Activated T-helper 1 cell treated with anti-CD3 and anti-CD28 coated beads, Interleukin-2, amount 50 U/mL, for 16 hours (primary cell): ENCODE results near the gene SCGB1A1.

ENCODE experiments used
- DNase-seq, 2 donors: peaks; one replicate each; pipeline ENCODE4 v3.0.0-alpha.2; 2020; ENCODE audit warnings: low read depth in 1 of 2, low spot score in 1 of 2

SCGB1A1 gene

GRCh38 chr11:62398011-62398994, 20.5 kb upstream of the SCGB1A1 start:
- no peak for DNase-seq

GRCh38 chr11:62399172-62399877, 19.5 kb upstream of the SCGB1A1 start:
- DNase-seq = no peak

- DNase-seq = no peak
Measured at GRCh38 chr11:62399878-62400266, 19.0 kb upstream of the SCGB1A1 start.

DNA sequence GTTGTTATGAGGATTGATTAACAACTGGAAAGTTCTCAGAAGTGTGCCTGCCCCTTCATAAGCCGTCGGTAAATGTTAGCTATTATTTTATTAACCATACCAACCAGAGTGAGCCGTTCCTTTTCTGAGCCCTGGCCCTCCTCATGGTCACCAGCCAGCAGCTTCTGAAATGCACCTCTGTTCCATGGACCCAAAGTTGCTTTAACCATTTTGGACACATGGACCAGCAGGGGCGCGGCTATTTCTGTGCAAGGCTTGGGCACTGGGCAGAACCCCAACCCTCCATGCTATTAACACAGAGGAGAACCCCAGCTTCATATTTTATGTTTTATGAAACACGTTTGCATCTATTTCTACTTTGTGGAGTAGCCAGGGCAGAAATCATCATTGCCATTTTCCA, 18.6 kb upstream of the SCGB1A1 start:
- DNase-seq = no peak

- DNase-seq = no peak
Measured at GRCh38 chr11:62400760-62401159, 18.1 kb upstream of the SCGB1A1 start.

DNA sequence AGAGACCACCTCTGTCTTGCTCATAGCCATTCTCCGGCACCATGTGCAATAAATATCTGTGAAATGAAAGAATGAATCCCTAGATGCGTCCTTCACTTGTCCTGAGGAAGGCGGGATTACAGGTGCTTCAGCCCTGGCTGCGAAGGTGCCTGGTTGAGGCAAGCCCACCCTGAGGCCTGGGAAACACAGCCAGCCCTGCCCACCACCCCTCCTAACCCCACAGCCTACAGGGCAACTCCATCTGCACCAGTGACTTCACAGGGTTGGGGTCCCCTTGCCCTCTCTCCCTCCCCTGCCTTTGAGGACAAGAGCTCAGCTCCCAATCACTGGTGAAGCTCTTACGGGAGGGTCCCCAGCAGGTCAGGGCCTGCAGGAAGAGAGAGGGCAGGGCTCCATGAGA, 17.5 kb upstream of the SCGB1A1 start:
- no peak for DNase-seq

- DNase-seq = no peak
Measured at GRCh38 chr11:62401811-62402210, 17.0 kb upstream of the SCGB1A1 start.

DNA sequence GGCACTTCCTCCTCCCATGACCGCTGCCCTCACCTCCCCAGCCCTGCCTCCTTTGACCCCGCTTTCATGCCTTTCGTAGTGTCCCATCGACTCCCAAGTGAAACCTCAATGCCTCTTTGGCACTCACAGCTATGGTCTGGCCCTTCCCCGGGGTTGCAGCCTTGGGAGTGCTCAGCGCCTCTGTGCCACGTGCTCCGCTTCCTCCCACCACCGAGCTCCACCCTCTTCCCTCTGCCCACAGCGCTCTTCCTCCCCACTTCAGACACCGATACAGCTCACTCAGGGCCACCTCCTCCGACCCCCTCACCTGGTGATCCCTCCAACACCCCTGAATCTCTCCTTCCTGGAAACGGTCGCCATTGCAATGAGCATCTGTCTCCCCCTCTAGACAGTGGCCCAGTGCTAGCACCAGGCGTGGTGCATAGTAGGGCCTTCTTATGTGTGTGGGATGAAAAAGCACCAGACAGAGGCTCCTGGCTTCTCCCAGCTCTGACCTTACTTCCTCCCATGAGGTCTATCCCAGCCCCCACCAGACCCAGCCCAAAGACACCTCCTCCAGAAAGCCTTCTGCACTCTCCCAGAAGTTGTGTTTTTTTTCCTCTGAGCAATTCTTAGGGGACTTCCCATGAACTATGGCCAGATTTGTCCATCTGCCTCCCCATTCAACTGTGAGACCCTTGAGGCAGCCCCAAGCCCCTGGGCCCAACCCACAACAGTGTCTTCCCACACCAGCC, 16.4 kb upstream of the SCGB1A1 start:
- peak; percentile 8 to 32 for DNase-seq

- no peak for DNase-seq
Measured at GRCh38 chr11:62402960-62403730, 15.7 kb upstream of the SCGB1A1 start.

DNA sequence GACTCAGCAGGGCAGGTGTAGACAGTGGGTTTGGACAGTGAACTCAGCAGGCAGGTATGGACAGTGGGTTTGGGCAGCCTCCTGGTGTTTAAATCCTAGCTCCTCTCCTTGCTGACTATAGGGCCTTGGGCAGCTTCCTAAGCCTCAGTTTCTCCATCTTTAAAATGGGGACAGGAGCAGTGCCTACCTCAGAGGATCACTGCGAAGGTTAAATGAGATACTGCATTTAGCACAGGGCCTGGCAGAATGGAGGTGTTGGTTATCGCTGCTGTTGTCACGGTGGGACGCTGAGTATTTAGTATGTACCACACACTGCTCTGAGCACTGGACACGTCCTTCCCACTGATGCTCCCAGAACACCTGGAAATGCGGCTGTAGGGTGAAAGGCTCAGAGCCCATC, 14.4 kb upstream of the SCGB1A1 start:
- DNase-seq = no peak

- no peak for DNase-seq
Measured at GRCh38 chr11:62404901-62405300, 13.9 kb upstream of the SCGB1A1 start.

DNA sequence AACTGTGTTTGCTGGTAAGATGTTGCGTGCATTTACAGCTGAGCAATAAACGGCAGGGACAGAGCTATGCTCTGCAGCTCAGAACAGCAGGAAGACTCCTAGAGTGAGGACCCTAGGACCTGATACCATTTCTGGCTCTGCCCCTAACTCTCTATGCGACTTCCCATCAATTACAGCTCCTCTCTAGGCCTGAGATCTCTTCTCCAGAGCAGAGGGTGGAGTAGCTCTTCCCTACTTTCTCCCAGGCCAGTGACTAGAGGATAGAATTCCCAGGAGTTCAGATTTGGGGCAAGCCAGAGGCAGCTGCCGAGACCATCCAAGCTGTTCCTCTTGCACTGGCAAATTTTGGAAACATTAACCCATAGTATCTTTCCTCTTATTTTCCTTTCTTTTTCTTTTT, 12.8 kb upstream of the SCGB1A1 start:
- no peak for DNase-seq

GRCh38 chr11:62409831-62410230, 9.0 kb upstream of the SCGB1A1 start:
- DNase-seq = no peak

DNA sequence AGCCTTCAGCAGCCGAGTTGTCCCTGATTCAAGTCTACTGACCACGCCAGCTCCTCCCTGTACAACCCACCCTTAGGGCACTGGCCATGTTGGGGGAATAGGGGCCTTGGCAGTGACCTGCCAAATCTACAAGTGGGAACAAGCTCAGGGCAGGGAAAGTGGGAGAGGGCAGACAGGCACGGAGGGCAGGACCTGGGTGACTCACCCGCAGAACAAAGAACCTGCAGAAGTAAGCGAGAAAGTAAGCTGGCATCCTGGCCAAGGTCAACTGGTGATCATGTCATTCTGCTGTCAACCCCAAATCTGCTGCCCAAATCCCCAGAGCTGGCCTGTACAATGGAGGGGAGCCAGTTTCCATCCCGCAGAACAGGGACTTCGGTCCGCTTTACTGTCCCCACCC, 7.9 kb upstream of the SCGB1A1 start:
- DNase-seq = no peak

DNA sequence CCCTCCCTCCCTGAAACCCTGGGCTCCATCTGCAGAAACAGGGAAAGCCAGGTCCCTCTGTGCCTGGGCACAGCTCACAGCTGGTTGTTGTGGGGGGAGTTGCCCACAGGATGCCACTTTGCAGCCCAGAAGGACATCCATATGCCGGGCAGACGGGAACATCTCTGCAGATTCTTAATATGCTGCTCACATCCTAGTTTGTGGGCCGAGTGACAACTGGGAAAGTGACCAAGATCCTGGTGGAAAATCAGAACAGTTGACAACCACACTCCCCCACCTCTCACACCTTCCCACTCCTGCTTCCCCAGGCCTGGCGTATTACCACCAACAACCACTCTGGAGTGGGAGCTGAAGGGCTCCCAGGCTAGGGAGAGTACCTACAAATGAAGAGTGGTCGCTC, 7.3 kb upstream of the SCGB1A1 start:
- DNase-seq = no peak

- DNase-seq = no peak
Measured at GRCh38 chr11:62413060-62413696, 5.7 kb upstream of the SCGB1A1 start.

DNA sequence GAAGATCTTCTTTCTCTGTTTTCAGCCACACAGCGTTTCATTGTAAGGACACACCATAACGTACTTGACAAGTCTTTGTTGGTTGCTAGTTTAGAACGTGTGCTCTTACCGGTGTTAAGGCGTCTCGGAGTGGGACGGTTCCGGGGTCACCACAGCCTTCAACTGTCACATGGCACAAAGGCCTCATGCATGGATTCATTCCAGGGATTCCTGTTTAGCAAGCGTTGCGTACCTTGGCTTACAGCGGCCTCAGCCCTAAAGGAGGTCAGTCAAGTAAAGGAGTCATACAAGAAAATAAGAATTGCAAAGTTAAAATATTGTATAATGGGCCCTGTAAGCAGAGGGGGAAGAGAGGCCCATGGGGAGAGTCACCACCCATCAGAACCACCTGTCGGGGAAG, 2.2 kb upstream of the SCGB1A1 start:
- DNase-seq = no peak

DNA sequence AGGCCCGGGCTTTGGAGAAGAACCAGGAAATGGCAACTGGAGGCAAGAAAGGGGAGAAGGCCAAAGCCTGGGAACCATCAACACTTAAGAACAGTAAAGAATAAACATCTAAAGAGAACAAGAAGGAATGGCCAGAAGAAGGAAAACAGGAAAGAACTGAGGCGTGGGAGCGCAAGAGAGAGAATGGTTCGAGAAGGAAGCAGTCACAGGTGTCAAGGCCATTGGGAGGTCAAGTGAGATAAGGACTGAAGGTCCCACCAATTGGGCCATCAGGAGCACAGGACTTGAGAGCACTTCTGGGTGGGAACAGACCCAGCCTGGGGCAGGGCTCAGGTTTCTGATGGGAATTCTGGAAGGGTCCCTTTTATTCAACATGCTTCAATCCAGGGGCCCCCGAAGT, 697 bp upstream of the SCGB1A1 start:
- no peak for DNase-seq

GRCh38 chr11:62419314-62419929, 589 bp downstream of the SCGB1A1 start:
- DNase-seq = no peak

- no peak for DNase-seq
Measured at GRCh38 chr11:62419943-62420342, 1.1 kb downstream of the SCGB1A1 start.
